GM18507 (cell line): ENCODE data around the gene NDRG4.

Experiments
- DNase-seq: peaks from one replicate; pipeline ENCODE4 v3.0.0; 2011; ENCODE audit warnings: low read depth; ENCODE audit not compliant: insufficient read length; ENCODE audit errors: extremely low spot score
- FAIRE-seq: peaks from 2 replicates; lab custom pipeline; 2011; peaks lifted over from hg19 to GRCh38; lab: Jason Lieb, UNC

NDRG4 gene

GRCh38 chr16:58499615-58500351, at the start of gene NDRG4:
Gene NDRG4, plus strand, starts transcription at chr16:58500143. Its CDS starts 106 bp downstream, at chr16:58500249.
- peak; percentile 51 for FAIRE-seq
- DNase-seq: no peak

DNA sequence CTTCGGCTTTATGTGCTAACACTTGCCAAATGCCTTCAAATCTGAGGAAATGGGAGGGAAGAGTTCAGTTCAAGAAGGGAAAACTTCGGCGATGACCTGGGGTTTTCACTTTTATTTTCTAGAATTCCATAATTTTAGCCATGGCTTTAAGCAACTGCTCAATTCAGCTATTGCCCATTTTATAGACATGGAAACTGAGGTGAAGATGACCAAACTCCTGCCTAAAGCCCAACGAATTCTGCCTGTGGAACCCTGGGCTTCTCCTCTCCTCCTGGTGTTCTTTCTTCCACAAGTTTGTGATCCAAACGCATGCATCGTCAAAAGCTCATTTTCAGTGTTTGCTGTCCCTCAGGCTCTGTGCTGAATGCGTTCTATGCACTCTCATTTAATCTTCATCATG, 49.4 kb upstream of the NDRG4 start:
- FAIRE-seq (no peak), DNase-seq (no peak)

DNA sequence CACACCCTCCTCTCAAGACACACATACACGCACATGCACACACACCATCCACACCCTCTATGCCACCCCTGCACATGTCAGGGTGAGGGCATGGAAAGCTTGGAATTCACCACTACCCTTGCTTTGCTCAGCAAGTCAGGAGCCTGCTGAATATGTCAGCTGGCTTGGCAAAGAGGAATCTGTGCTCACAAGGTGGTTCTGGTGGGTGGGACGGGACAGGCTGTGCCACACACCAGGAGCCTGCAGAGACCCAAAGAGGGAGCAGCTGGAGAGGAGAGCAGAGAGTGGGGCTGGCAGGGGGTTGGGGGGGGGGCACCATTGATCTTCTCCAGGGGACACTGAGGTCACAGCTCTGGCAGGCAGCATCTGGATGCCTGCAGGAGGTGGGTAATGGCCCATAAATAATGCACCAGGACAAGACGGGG, 48.7 kb upstream of the NDRG4 start:
- DNase-seq: no peak
- no peak for FAIRE-seq

- FAIRE-seq (no peak), DNase-seq (no peak)
Measured at GRCh38 chr16:58451945-58452401, 48.0 kb upstream of the NDRG4 start.

DNA sequence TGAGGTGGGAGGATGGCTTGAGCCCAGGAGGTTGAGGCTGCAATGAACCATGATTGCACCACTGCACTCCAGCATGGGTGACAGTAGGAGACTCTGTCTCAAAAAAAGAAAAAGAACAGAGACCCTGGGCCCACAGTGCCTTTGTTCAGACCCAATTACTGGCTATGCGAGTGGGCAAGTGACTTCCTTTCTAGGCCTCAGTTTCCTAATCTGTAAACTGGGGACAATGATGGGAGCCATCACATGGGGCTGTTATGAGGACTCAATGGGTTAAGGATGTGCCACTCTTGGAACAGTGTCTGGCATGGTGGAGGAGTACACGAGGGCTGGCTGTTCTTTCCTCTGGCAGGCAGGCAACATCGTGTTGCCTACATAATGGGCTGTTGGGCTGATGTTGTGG, 47.3 kb upstream of the NDRG4 start:
- no peak for DNase-seq
- no peak for FAIRE-seq

- no peak for DNase-seq
- FAIRE-seq: no peak
Measured at GRCh38 chr16:58454178-58454577, 45.8 kb upstream of the NDRG4 start.

GRCh38 chr16:58454856-58455255, 45.1 kb upstream of the NDRG4 start:
- DNase-seq (no peak), FAIRE-seq (no peak)

DNA sequence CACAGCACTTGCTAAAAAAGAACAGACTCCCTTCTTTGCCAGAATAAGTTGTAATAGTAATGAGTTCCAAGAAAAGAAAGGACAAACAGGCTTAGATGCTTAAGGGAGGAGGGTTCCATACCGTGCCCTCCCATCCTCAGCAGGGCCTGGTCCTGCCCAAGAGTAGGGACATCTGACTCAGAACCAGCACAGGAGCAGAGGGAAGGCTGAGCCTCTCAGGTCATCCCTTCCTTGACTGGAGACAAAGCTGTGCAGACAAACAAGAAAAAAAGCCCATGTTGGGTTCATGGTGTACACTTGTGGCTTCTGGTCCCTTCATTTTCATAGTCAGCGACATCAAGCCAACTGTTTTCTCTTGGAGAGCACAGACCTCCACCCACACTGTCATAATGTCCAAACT, 44.2 kb upstream of the NDRG4 start:
- no peak for FAIRE-seq
- no peak for DNase-seq

DNA sequence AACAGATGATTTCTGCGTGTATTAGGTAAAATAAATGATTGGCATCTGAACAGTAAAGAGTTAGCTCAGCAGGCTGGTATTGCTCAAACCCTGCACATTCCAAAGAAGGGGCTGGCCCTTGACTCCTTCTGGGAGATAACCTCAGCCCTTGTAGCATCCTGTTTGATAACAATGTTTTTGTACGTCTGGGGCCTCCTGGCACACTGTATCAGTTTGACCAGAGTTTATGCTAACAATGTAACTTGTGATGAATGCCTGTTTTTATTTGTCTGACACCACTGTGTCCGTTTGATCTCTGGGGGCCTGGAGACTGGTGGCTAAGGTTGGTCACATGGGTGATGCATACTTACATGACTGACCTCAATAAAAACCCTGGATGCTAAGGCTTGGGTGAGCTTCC, 43.8 kb upstream of the NDRG4 start:
- FAIRE-seq: no peak
- DNase-seq: no peak

- DNase-seq (no peak), FAIRE-seq (no peak)
Measured at GRCh38 chr16:58458606-58459343, 41.2 kb upstream of the NDRG4 start.

DNA sequence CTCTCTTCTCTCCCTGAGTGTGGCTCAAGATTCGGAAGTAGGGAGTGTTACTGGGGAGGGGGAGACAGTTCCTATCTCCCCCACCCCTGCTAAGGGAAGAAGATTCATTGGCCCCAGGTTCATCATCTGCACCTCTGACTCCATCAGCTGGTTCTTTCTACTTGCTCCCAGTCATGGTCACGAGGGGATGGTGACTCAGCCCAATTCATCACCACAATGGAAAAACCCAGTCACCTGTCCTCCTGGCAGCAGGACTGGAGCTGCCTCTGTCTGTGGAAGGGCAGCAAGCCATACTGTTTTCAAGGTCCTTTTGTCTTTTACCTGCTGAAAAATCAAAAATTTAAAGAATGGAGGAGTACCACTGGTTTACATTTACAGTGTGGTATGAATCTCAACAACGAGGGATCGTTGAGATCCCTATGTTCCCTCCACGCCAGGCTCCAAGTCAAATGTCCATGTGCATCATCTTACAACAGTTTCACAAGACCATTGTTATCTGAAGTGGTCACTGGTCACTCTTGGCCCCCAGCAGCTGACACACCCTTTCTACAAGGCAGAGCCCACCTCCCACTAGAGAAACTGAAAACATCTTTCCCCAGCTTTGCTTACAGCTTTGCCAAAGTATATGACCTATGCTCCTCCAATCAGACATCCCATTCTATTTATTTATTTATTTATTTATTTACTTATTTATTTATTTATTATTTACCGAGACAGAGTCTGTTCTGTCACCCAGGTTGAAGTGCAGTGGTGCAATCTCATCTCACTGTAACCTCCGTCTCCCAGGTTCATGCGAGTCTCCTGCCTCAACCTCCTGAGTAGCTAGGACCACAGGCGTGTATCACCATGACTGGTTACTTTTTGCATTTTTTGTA, 40.4 kb upstream of the NDRG4 start:
- no peak for FAIRE-seq
- no peak for DNase-seq

- FAIRE-seq (no peak), DNase-seq (no peak)
Measured at GRCh38 chr16:58460219-58460610, 39.7 kb upstream of the NDRG4 start.

DNA sequence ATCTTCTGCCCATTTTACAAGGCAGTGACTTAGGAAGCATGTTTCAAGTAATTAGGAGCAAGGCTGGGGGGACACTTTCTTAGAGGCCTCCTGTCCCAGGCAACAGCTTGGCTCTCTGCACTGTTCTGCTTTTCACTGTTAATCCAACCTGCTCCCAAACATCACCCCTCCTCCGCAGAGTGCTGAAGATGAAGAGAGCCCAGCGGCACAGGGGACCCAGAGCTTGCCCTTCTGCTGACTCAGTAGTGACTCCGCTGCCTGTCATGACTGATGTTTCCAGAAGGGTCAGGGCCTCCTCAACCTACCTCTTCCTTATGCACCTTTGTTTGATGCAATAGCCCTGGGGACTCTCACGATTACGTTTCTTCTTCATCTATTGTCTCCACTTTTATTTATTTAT, 38.9 kb upstream of the NDRG4 start:
- DNase-seq (no peak), FAIRE-seq (no peak)

DNA sequence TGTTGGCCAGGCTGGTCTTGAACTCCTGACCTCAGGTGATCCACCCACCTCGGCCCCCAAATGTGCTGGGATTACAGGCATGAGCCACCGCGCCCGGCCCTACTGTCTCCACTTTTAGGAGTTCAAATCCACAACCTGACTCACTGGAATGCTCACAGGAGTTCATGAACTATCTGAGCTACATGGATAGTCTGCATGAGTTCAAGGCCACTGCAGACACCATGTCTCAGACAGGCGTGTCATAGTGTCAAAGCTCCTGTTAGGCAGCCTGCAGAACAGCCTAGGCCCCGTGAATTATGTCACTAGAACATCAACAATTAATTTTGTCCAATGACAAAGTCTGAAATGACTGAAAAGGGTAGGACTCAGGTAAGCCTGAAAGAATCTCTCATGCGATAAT, 38.3 kb upstream of the NDRG4 start:
- no peak for DNase-seq

GRCh38 chr16:58462089-58462488, 37.9 kb upstream of the NDRG4 start:
- DNase-seq (no peak), FAIRE-seq (no peak)

More for the DNA sequence above, 38.3 kb upstream of the NDRG4 start:
- FAIRE-seq: no peak

GRCh38 chr16:58462499-58462996, 37.4 kb upstream of the NDRG4 start:
- DNase-seq: no peak

DNA sequence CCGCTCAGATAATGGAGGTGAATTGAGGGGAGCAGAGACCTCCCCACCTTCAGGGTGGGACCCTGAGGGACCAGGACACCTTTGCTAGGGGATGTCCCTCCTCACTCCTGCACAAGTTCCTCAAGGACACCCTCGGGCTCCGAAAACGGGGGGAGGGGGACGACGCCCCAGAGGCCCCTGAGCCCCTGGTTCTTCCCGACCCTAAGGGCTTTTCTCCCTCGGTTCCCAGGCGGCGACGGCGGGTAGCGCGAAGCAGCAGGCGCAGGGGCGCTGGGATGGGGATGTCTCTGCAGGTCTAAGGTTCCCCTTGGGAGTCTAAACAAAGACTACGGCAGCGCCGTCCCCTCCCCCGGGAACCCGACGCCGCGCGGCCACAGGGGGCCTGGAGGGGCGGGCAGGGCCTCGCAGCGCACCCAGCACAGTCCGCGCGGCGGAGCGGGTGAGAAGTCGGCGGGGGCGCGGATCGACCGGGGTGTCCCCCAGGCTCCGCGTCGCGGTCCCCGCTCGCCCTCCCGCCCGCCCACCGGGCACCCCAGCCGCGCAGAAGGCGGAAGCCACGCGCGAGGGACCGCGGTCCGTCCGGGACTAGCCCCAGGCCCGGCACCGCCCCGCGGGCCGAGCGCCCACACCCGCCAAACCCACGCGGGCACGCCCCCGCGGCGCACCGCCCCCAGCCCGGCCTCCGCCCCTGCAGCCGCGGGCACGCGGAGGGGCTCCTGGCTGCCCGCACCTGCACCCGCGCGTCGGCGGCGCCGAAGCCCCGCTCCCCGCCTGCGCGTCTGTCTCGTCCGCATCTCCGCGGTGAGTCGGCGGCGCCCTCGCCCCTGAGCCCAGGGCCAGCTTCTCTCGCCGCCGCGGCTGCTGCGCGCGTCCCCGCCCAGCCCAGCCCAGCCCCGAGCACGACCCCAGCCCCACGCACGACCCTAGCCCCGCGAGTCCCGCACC, 36.7 kb upstream of the NDRG4 start:
- FAIRE-seq: no peak
- no peak for DNase-seq

More at GRCh38 chr16:58462499-58462996, 37.4 kb upstream of the NDRG4 start:
- FAIRE-seq: no peak

- DNase-seq: no peak
- no peak for FAIRE-seq
Measured at GRCh38 chr16:58464047-58464915, 35.7 kb upstream of the NDRG4 start.
